A549 (cell line): Measurements from ENCODE around the gene ACE2. TPM values are rescaled to one million over a fixed set of nuclear protein-coding genes. Genes with fewer than 3 reads are reported as not detected.

Experiments
- ATAC-seq, 2 experiments: fragments of 200-7000 bp in 1 of 2; fragments of >200 bp in 1 of 2; cut with Nextera tagmentation in 1 of 2; cut with Tn5 transposase in 1 of 2; 3 replicates each; pipeline versions ENCODE4 v1.8.0 to v1.9.1; 2018 to 2020; ENCODE audit warnings: mild to moderate bottlenecking in 1 of 2, moderate library complexity in 1 of 2
- CTCF ChIA-PET: fragments of 300-600 bp; sonication (Branson Sonifier 250); formaldehyde crosslinking; extraction: SDS; loops from one replicate; lab custom pipeline; 2021; ENCODE audit warnings: antibody characterized with exemption, inconsistent platforms; lab: Yijun Ruan, JAX
- POLR2A ChIA-PET: fragments of 350-600 bp; formaldehyde crosslinking; extraction: SDS; loops from one replicate; lab custom pipeline; 2021; ENCODE audit warnings: antibody characterized with exemption, inconsistent platforms; lab: Yijun Ruan, JAX
- DNase-seq, 2 experiments: peaks; one replicate each; pipeline versions ENCODE4 v3.0.0 to v3.0.0-alpha.2; 2011 to 2016; ENCODE audit warnings: low read depth in 1 of 2, low spot score in 1 of 2
- FAIRE-seq: peaks from 2 replicates; lab custom pipeline; 2011; peaks lifted over from hg19 to GRCh38; lab: Jason Lieb, UNC
- H3K27ac ChIP-seq, 2 experiments: fragments of >200 bp; sonication (Bioruptor Twin); formaldehyde crosslinking; 3 replicates each; pipeline ENCODE4 v1.5.1; 2016 to 2017
- H3K4me1 ChIP-seq: fragments of >200 bp; sonication (Bioruptor Twin); formaldehyde crosslinking; 3 replicates; pipeline ENCODE4 v1.6.1; 2016
- H3K4me2 ChIP-seq: fragments of >200 bp; sonication (Bioruptor Twin); formaldehyde crosslinking; 3 replicates; pipeline ENCODE4 v1.6.1; 2016
- H3K4me3 ChIP-seq: fragments of >200 bp; sonication (Bioruptor Twin); formaldehyde crosslinking; 3 replicates; pipeline ENCODE4 v1.5.1; 2016
- H3K9me3 ChIP-seq: fragments of >200 bp; sonication (Bioruptor Twin); formaldehyde crosslinking; 3 replicates; pipeline ENCODE4 v1.6.1; 2016
- BCL3 ChIP-seq: fragments of >200 bp; sonication (Bioruptor Twin); formaldehyde crosslinking; IDR thresholded peaks from 3 replicates; pipeline ENCODE4 v1.6.1; 2016
- CBX2 ChIP-seq: fragments of 200-600 bp; sonication (generic); IDR thresholded peaks from 2 replicates; pipeline ENCODE4 v1.6.1; 2016; ENCODE audit warnings: low read depth, mild to moderate bottlenecking, borderline replicate concordance
- CEBPB ChIP-seq, 2 experiments: fragments of >200 bp in 1 of 2; sonication (Bioruptor Twin) in 1 of 2; formaldehyde crosslinking in 1 of 2; IDR thresholded peaks; 2 replicates each; pipeline ENCODE4 v1.6.1; 2012 to 2016
- CHD2 ChIP-seq: fragments of 150-350 bp; IDR thresholded peaks from 2 replicates; pipeline ENCODE4 v1.6.1; 2014; ENCODE audit warnings: low read length; ENCODE audit not compliant: partially characterized antibody
- EHMT2 ChIP-seq: fragments of 200-600 bp; sonication (generic); IDR thresholded peaks from 2 replicates; pipeline ENCODE4 v1.6.1; 2016; ENCODE audit warnings: antibody characterized with exemption, low read depth, mild to moderate bottlenecking, moderate library complexity
- ELK1 ChIP-seq: fragments of 150-350 bp; IDR thresholded peaks from 2 replicates; pipeline ENCODE4 v1.6.1; 2014; ENCODE audit warnings: low read depth, mild to moderate bottlenecking, low read length
- EP300 ChIP-seq, 2 experiments: fragments of >200 bp; sonication (Bioruptor Twin); formaldehyde crosslinking; IDR thresholded peaks; 2 replicates in 1 of 2; 3 replicates in 1 of 2; pipeline ENCODE4 v1.6.1; 2016 to 2017
- FOSL2 ChIP-seq, 2 experiments: fragments of 450-650 bp in 1 of 2; fragments of >200 bp in 1 of 2; sonication (Bioruptor Twin) in 1 of 2; formaldehyde crosslinking; IDR thresholded peaks; 2 replicates each; pipeline versions ENCODE4 v1.5.0 to v1.6.1; 2016 to 2020; ENCODE audit warnings: mild to moderate bottlenecking in 1 of 2, moderate library complexity in 1 of 2
- HDAC2 ChIP-seq: fragments of 200-600 bp; sonication (generic); IDR thresholded peaks from 2 replicates; pipeline ENCODE4 v1.6.1; 2016
- HEYL ChIP-seq: fragments of 250-450 bp; sonication (Bioruptor Pico); IDR thresholded peaks from 2 replicates; pipeline ENCODE4 v1.8.0; 2021; ENCODE audit warnings: mild to moderate bottlenecking, moderate library complexity
- HOXA7 ChIP-seq: fragments of 250-450 bp; sonication (Bioruptor Pico); IDR thresholded peaks from 2 replicates; pipeline ENCODE4 v1.5.0; 2020; ENCODE audit warnings: mild to moderate bottlenecking, moderate library complexity
- HOXB13 ChIP-seq: fragments of 250-450 bp; sonication (Bioruptor Pico); IDR thresholded peaks from 2 replicates; pipeline ENCODE4 v1.5.0; 2020; ENCODE audit warnings: low read depth, mild to moderate bottlenecking, moderate library complexity
- HOXB5 ChIP-seq: fragments of 250-450 bp; sonication (Bioruptor Pico); IDR thresholded peaks from 2 replicates; pipeline ENCODE4 v1.5.0; 2020; ENCODE audit warnings: mild to moderate bottlenecking, moderate library complexity
- JUN ChIP-seq, 2 experiments: fragments of >200 bp; sonication (Bioruptor Twin); formaldehyde crosslinking; IDR thresholded peaks; 2 replicates in 1 of 2; 3 replicates in 1 of 2; pipeline ENCODE4 v1.6.1; 2016 to 2017
- MYC ChIP-seq: IDR thresholded peaks from 2 replicates; pipeline ENCODE4 v1.6.1; 2012; ENCODE audit warnings: mild to moderate bottlenecking, inconsistent platforms, low read length, improper control_type of control experiment, borderline replicate concordance
- NFE2L2 ChIP-seq: fragments of 150-350 bp; conservative IDR thresholded peaks from 2 replicates; pipeline ENCODE4 v1.6.1; 2014; ENCODE audit warnings: low read length
- NR3C1 ChIP-seq: fragments of >200 bp; sonication (Bioruptor Twin); formaldehyde crosslinking; IDR thresholded peaks from 3 replicates; pipeline ENCODE4 v1.6.1; 2017
- RAD21 ChIP-seq, 2 experiments: fragments of >200 bp in 1 of 2; sonication (Bioruptor Twin) in 1 of 2; formaldehyde crosslinking in 1 of 2; IDR thresholded peaks in 1 of 2; conservative IDR thresholded peaks in 1 of 2; 2 replicates in 1 of 2; 3 replicates in 1 of 2; pipeline ENCODE4 v1.6.1; 2012 to 2018; ENCODE audit warnings: inconsistent platforms in 1 of 2
- RARB ChIP-seq: fragments of 250-450 bp; sonication (Bioruptor Pico); IDR thresholded peaks from 2 replicates; pipeline ENCODE4 v1.8.0; 2021; ENCODE audit warnings: mild to moderate bottlenecking, moderate library complexity
- SMC3 ChIP-seq: fragments of >200 bp; sonication (Bioruptor Twin); formaldehyde crosslinking; IDR thresholded peaks from 3 replicates; pipeline ENCODE4 v1.6.1; 2018; ENCODE audit warnings: inconsistent platforms
- ZFP36 ChIP-seq: fragments of 450-650 bp; IDR thresholded peaks from 2 replicates; pipeline ENCODE4 v1.6.1; 2014; ENCODE audit warnings: borderline replicate concordance; ENCODE audit not compliant: partially characterized antibody
- ZSCAN20 ChIP-seq: fragments of 250-450 bp; sonication (Bioruptor Pico); IDR thresholded peaks from 2 replicates; pipeline ENCODE4 v1.8.0; 2022; ENCODE audit warnings: mild to moderate bottlenecking, moderate library complexity
- WGBS: methylation state at CpG from one replicate; pipeline ENCODE4 v1.1.6; 2017; ENCODE audit errors: missing lambda C conversion rate; 5-methylcytosine and 5-hydroxymethylcytosine counted together
- polyA plus RNA-seq, 4 experiments: library from polyadenylated mRNA; depleted of rRNA in 3 of 4; stranded (reverse); fragments of >200 nt; fragmentation: RNase III in 1 of 4; extraction: RNeasy Plus Mini Kit Qiagen cat#74134 plus additional on column Dnase treatment in 1 of 4; gene quantifications; 2 replicates in 3 of 4; 3 replicates in 1 of 4; pipeline ENCODE4 v1.2.3, GENCODE V29; 2011 to 2017
- TF ChIP-seq, protein P1 (sequence below): fragments of >200 bp; sonication (Bioruptor Twin); formaldehyde crosslinking; IDR thresholded peaks from 3 replicates; pipeline ENCODE4 v1.5.1; 2016

ACE2 gene
- polyA plus RNA-seq, 2 of the 4 experiments (the other 2 are of a cell fraction) = 0.06 TPM; not detected in 1

DNA sequence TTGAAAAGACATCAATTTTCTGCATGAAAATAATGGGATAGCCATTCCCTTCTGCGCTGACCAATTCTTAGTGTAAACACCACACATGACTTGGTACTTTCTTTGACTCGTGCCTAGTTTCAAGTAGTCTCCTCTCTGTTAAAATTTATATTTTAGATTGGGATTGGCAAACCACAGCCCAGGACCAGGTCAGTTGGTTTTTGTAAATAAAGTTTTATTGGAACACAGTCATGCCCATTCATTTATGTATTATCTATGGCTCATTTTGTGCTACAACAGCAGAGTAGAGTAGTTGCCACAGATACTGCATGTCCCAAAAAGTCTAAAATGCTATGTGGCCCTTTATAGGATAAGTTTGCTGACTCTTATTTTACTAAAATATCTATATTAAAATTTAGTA is 53.4 kb downstream of the ACE2 start:
- WGBS = 24% methylated on average over 2 of the region's 2 CpGs
- no peaks in the 10 kb centered on the region for H3K4me1 ChIP-seq
- TF ChIP-seq CHD2 (no peak), ZFP36 (no peak), HOXA7 (CRISPR knock-in tag) (no peak)
- no peak overlapping the region for H3K4me2 ChIP-seq
- FAIRE-seq (no peak), DNase-seq (no peak), ATAC-seq (no peak)
- POLR2A ChIA-PET = no interaction called here
- H3K27ac ChIP-seq = no peak overlapping the region
- no peak overlapping the region for H3K4me3 ChIP-seq
- H3K9me3 ChIP-seq = no peaks in the 10 kb centered on the region
- CTCF ChIA-PET = no interaction called here

GRCh38 chrX:15546745-15547144 is 54.0 kb downstream of the ACE2 start:
- DNase-seq = no peak
- FAIRE-seq = no peak
- POLR2A ChIA-PET = no interaction called here

GRCh38 chrX:15530318-15530717 is 70.4 kb downstream of the ACE2 start:
- H3K9me3 ChIP-seq = no peaks in the 10 kb centered on the region
- no peak overlapping the region for H3K4me2 ChIP-seq
- FAIRE-seq (no peak), DNase-seq (no peak), ATAC-seq (no peak; a peak in 1 of 6 replicates)
- WGBS = 49% methylated on average over 6 of the region's 6 CpGs
- ChIA-PET CTCF (no interaction called here), POLR2A (no interaction called here)
- no peak overlapping the region for H3K4me3 ChIP-seq
- H3K27ac ChIP-seq = no peak overlapping the region
- no peaks in the 10 kb centered on the region for H3K4me1 ChIP-seq
- TF ChIP-seq CBX2 = no peak
- TF ChIP-seq RAD21 (conservative IDR thresholded peaks at IDR 0.05 in 1 of 2, IDR thresholded peaks at IDR 0.05 in 1 of 2) = no peak
- no peak for TF ChIP-seq ELK1
- TF ChIP-seq BCL3 = no peak
- TF ChIP-seq ZSCAN20 (CRISPR knock-in tag) = no peak
- no peak for TF ChIP-seq CHD2
- TF ChIP-seq MYC = no peak
- no peak for TF ChIP-seq NFE2L2

More at GRCh38 chrX:15546745-15547144, 54.0 kb downstream of the ACE2 start:
- Histone ChIP-seq H3K27ac (no peak overlapping the region), H3K4me3 (no peak overlapping the region), H3K9me3 (no peaks in the 10 kb centered on the region)
- TF ChIP-seq EHMT2 = no peak
- no peak for TF ChIP-seq HOXB13 (CRISPR knock-in tag)
- no peak for TF ChIP-seq HDAC2
- no peak for TF ChIP-seq HEYL (CRISPR knock-in tag)
- no peak for TF ChIP-seq JUN (IDR thresholded peaks at IDR 0.05)
- TF ChIP-seq RAD21 (conservative IDR thresholded peaks at IDR 0.05 in 1 of 2, IDR thresholded peaks at IDR 0.05 in 1 of 2) = no peak
- TF ChIP-seq BCL3 = no peak
- no peak for TF ChIP-seq CEBPB (IDR thresholded peaks at IDR 0.05)
- no peak for TF ChIP-seq MYC
- TF ChIP-seq HOXB5 (CRISPR knock-in tag) = no peak
- TF ChIP-seq EP300 (IDR thresholded peaks at IDR 0.05) = no peak
- no peak for TF ChIP-seq RARB (CRISPR knock-in tag)
- TF ChIP-seq, protein P1, sequence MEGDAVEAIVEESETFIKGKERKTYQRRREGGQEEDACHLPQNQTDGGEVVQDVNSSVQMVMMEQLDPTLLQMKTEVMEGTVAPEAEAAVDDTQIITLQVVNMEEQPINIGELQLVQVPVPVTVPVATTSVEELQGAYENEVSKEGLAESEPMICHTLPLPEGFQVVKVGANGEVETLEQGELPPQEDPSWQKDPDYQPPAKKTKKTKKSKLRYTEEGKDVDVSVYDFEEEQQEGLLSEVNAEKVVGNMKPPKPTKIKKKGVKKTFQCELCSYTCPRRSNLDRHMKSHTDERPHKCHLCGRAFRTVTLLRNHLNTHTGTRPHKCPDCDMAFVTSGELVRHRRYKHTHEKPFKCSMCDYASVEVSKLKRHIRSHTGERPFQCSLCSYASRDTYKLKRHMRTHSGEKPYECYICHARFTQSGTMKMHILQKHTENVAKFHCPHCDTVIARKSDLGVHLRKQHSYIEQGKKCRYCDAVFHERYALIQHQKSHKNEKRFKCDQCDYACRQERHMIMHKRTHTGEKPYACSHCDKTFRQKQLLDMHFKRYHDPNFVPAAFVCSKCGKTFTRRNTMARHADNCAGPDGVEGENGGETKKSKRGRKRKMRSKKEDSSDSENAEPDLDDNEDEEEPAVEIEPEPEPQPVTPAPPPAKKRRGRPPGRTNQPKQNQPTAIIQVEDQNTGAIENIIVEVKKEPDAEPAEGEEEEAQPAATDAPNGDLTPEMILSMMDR = no peak
- TF ChIP-seq FOSL2 (IDR thresholded peaks at IDR 0.05) = no peak
- no peak for TF ChIP-seq FOSL2 (CRISPR knock-in tag; IDR thresholded peaks at IDR 0.05)
- TF ChIP-seq SMC3 = no peak
- no peak for TF ChIP-seq NR3C1
- TF ChIP-seq, all 56 proteins: peak for 0
- CTCF ChIA-PET = no interaction called here
- Histone ChIP-seq H3K4me1 (no peaks in the 10 kb centered on the region), H3K4me2 (no peak overlapping the region)
- WGBS = 50% methylated on average over 5 of the region's 5 CpGs
- ATAC-seq = no peak
